OCI-LY3 (cell line): ENCODE measurements around the gene HSBP1L1.

Experiments
- CTCF ChIP-seq: fragments of 200-600, 300-600 bp; sonication (generic); IDR thresholded peaks from 2 replicates; pipeline ENCODE4 v1.5.1; 2014; ENCODE audit warnings: antibody characterized with exemption, low read length, low read depth
- EZH2phosphoT487 ChIP-seq: fragments of 200-600 bp; shearing (Covaris generic); IDR thresholded peaks from 2 replicates; pipeline ENCODE4 v1.6.1; 2018; ENCODE audit warnings: antibody characterized with exemption, mixed run types, low read depth

GRCh38 chr18:79942211-79942610 is 22.2 kb upstream of the HSBP1L1 start:
- TF ChIP-seq EZH2phosphoT487 (no peak), CTCF (no peak)
